Measurements from ENCODE around the gene TAF4B.
A peak's percentile ranks its signal among the peaks of the same experiment; 100 is the strongest.

TAF4B gene

GRCh38 chr18:26418225-26418624, 192.0 kb downstream of the TAF4B start:
- no peak for TF ChIP-seq GATA3 (IDR thresholded peaks at IDR 0.05; ENCODE audit: low read depth, low read length)
- TF ChIP-seq GATA2 (IDR thresholded peaks at IDR 0.05; ENCODE audit: low read depth, low read length): no peak

GRCh38 chr18:26419746-26420145, 193.5 kb downstream of the TAF4B start:
- no peak for TF ChIP-seq GATA2 (IDR thresholded peaks at IDR 0.05; ENCODE audit: low read depth, low read length)
- TF ChIP-seq GATA3 (IDR thresholded peaks at IDR 0.05; ENCODE audit: low read depth, low read length): no peak

- TF ChIP-seq GATA2 (IDR thresholded peaks at IDR 0.05; ENCODE audit: low read depth, low read length): no peak
- no peak for TF ChIP-seq GATA3 (IDR thresholded peaks at IDR 0.05; ENCODE audit: low read depth, low read length)
These were observed 195.3 kb downstream of the TAF4B start for GRCh38 chr18:26421503-26421902.

- TF ChIP-seq GATA3 (IDR thresholded peaks at IDR 0.05; ENCODE audit: low read depth, low read length) (no peak), GATA2 (IDR thresholded peaks at IDR 0.05; ENCODE audit: low read depth, low read length) (no peak)
These were observed 195.7 kb downstream of the TAF4B start for GRCh38 chr18:26421931-26422330.

GRCh38 chr18:26422472-26423162, 196.4 kb downstream of the TAF4B start:
- TF ChIP-seq GATA3 (IDR thresholded peaks at IDR 0.05; ENCODE audit: low read depth, low read length) (no peak), GATA2 (IDR thresholded peaks at IDR 0.05; ENCODE audit: low read depth, low read length) (no peak)

GRCh38 chr18:26424428-26425147, 198.3 kb downstream of the TAF4B start:
- no peak for TF ChIP-seq GATA2 (IDR thresholded peaks at IDR 0.05; ENCODE audit: low read depth, low read length)
- TF ChIP-seq GATA3 (IDR thresholded peaks at IDR 0.05; ENCODE audit: low read depth, low read length): no peak

GRCh38 chr18:26425148-26425531, 198.9 kb downstream of the TAF4B start:
- no peak; the same call in 1 of the 2 replicates for TF ChIP-seq GATA3 (IDR thresholded peaks at IDR 0.05; ENCODE audit: low read depth, low read length)
- peak; percentile 70 for TF ChIP-seq GATA2 (IDR thresholded peaks at IDR 0.05; ENCODE audit: low read depth, low read length)

- TF ChIP-seq GATA3 (IDR thresholded peaks at IDR 0.05; ENCODE audit: low read depth, low read length): no peak
- no peak for TF ChIP-seq GATA2 (IDR thresholded peaks at IDR 0.05; ENCODE audit: low read depth, low read length)
These were observed 203.4 kb downstream of the TAF4B start for GRCh38 chr18:26429535-26430226.

- no peak for TF ChIP-seq GATA3 (IDR thresholded peaks at IDR 0.05; ENCODE audit: low read depth, low read length)
- TF ChIP-seq GATA2 (IDR thresholded peaks at IDR 0.05; ENCODE audit: low read depth, low read length): no peak
These were observed 206.6 kb downstream of the TAF4B start for GRCh38 chr18:26432651-26433424.

GRCh38 chr18:26434887-26435286, 208.6 kb downstream of the TAF4B start:
- TF ChIP-seq GATA3 (IDR thresholded peaks at IDR 0.05; ENCODE audit: low read depth, low read length) (no peak), GATA2 (IDR thresholded peaks at IDR 0.05; ENCODE audit: low read depth, low read length) (no peak)

- TF ChIP-seq GATA2 (IDR thresholded peaks at IDR 0.05; ENCODE audit: low read depth, low read length) (no peak), GATA3 (IDR thresholded peaks at IDR 0.05; ENCODE audit: low read depth, low read length) (no peak)
These were observed 209.3 kb downstream of the TAF4B start for GRCh38 chr18:26435415-26436095.

- TF ChIP-seq GATA3 (IDR thresholded peaks at IDR 0.05; ENCODE audit: low read depth, low read length) (no peak), GATA2 (IDR thresholded peaks at IDR 0.05; ENCODE audit: low read depth, low read length) (no peak)
These were observed 210.2 kb downstream of the TAF4B start for GRCh38 chr18:26436176-26437051.
